HepG2 (cell line): ENCODE results near the gene PCNX4. TPM values are rescaled to one million over a fixed set of nuclear protein-coding genes. Genes with fewer than 3 reads are reported as not detected.

Experiments
- MBNL3 ChIP-seq: fragments of 250-450 bp; sonication (Bioruptor Pico); conservative IDR thresholded peaks from 2 replicates; pipeline ENCODE4 v1.8.0; 2022; ENCODE audit warnings: mild to moderate bottlenecking, inconsistent platforms
- MIER2 ChIP-seq: IDR thresholded peaks from 2 replicates; pipeline ENCODE4 v1.6.1; 2016; ENCODE audit warnings: missing biosample characterization, missing genetic modification reagents
- NR2F6 ChIP-seq, 2 experiments: IDR thresholded peaks; 2 replicates each; pipeline ENCODE4 v1.6.1; 2016; ENCODE audit warnings: antibody characterized with exemption in 1 of 2, mild to moderate bottlenecking in 1 of 2
- ZNF572 ChIP-seq: sonication (generic); formaldehyde crosslinking; IDR thresholded peaks from 2 replicates; pipeline ENCODE4 v1.5.1; 2020; ENCODE audit warnings: mild to moderate bottlenecking, missing genetic modification reagents
- ZNF598 ChIP-seq: sonication (generic); formaldehyde crosslinking; IDR thresholded peaks from 2 replicates; pipeline ENCODE4 v1.5.1; 2020; ENCODE audit warnings: mild to moderate bottlenecking, missing genetic modification reagents, borderline replicate concordance
- polyA plus RNA-seq, 8 experiments: library from polyadenylated mRNA; depleted of rRNA in 3 of 8; stranded (reverse) in 7 of 8; unstranded in 1 of 8; fragments of >200 nt; fragmentation: Illumina TruSeq in 4 of 8; extraction: Trizol in 4 of 8; gene quantifications; 2 replicates each; pipeline versions ENCODE4 v1.2.1 to v1.2.3, GENCODE V29; 2011 to 2016; ENCODE audit warnings: low read depth in 4 of 8, missing spikeins in 1 of 8, mixed read lengths in 1 of 8; ENCODE audit not compliant: insufficient read depth in 1 of 8
- total RNA-seq, 5 experiments: library from RNA; depleted of rRNA; stranded (reverse); fragments of >200 nt; fragmentation: Illumina TruSeq; extraction: Trizol; gene quantifications; 2 replicates each; pipeline ENCODE4 v1.2.3, GENCODE V29; 2016; ENCODE audit warnings: low read depth in 1 of 5
- TF ChIP-seq, protein P1 (sequence below): sonication (generic); formaldehyde crosslinking; IDR thresholded peaks from 2 replicates; pipeline ENCODE4 v1.5.0; 2020; ENCODE audit warnings: mild to moderate bottlenecking, missing genetic modification reagents
- TF ChIP-seq, protein P2 (sequence below): sonication (generic); formaldehyde crosslinking; IDR thresholded peaks from 2 replicates; pipeline ENCODE4 v1.4.0; 2020; ENCODE audit warnings: mild to moderate bottlenecking, missing genetic modification reagents
- TF ChIP-seq, protein P3 (sequence below): IDR thresholded peaks from 2 replicates; pipeline ENCODE4 v1.6.1; 2016; ENCODE audit warnings: low read depth
- TF ChIP-seq, protein P4 (sequence below): sonication (generic); formaldehyde crosslinking; IDR thresholded peaks from 2 replicates; pipeline ENCODE4 v1.4.0; 2020; ENCODE audit warnings: mild to moderate bottlenecking, missing genetic modification reagents

The PCNX4 gene
- total and polyA plus RNA-seq, 2 of the 13 experiments (the other 11 are each of a cell fraction or from before 2014, with no cell fraction given): 28.6 to 43.0 TPM

DNA sequence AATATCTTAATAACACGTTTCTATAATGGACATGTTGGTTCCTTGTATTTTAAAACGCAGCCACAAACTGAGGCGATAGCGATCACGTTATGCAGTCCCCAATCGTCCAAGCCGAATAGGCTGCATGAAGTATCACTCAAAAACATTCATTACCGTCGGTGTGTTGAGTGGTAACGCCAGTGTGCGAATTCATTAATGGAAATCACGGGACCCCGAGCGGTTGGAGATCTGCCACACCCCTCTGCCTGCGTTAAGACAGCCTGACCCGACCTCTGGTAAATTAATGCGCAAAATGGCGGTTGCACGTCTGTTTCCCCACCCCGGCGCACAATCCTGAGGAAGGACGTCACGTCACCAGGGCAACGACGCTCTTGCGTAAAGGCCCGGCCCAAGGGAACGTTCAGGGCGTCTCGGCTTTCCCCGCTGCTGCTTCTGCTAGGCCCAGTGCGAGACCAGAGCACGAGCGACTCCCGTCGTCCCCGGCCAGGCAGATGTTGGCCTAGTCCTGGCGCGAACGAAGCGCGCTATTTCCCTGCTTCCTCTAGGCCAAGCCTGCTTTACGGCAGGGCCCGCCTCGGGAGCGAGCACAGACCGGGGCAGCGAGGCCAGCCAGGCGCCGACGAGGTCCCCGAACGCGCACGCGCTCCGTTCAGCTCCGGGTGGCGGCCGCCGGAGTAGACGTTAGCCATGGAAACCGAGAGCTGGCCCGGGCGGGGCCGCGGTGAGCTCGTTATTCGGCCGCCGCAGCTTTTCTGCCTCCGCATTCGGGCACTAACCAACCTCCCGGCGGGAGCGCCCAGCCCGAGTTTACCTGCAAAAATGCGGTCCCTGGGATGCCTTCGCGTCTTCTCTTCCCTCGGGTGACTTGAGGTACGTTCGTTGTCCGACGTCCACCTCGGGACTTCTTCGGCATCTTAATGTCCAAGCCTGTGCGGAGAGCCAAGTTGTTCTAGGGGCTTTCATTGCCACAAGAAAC lies at the start of gene PCNX4 (continued):
- TF ChIP-seq, protein P1, sequence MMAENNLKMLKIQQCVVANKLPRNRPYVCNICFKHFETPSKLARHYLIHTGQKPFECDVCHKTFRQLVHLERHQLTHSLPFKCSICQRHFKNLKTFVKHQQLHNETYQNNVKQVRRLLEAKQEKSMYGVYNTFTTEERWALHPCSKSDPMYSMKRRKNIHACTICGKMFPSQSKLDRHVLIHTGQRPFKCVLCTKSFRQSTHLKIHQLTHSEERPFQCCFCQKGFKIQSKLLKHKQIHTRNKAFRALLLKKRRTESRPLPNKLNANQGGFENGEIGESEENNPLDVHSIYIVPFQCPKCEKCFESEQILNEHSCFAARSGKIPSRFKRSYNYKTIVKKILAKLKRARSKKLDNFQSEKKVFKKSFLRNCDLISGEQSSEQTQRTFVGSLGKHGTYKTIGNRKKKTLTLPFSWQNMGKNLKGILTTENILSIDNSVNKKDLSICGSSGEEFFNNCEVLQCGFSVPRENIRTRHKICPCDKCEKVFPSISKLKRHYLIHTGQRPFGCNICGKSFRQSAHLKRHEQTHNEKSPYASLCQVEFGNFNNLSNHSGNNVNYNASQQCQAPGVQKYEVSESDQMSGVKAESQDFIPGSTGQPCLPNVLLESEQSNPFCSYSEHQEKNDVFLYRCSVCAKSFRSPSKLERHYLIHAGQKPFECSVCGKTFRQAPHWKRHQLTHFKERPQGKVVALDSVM (CRISPR knock-in tag): peak; percentile 53; the same call in 1 of the 2 replicates
- TF ChIP-seq, protein P2, sequence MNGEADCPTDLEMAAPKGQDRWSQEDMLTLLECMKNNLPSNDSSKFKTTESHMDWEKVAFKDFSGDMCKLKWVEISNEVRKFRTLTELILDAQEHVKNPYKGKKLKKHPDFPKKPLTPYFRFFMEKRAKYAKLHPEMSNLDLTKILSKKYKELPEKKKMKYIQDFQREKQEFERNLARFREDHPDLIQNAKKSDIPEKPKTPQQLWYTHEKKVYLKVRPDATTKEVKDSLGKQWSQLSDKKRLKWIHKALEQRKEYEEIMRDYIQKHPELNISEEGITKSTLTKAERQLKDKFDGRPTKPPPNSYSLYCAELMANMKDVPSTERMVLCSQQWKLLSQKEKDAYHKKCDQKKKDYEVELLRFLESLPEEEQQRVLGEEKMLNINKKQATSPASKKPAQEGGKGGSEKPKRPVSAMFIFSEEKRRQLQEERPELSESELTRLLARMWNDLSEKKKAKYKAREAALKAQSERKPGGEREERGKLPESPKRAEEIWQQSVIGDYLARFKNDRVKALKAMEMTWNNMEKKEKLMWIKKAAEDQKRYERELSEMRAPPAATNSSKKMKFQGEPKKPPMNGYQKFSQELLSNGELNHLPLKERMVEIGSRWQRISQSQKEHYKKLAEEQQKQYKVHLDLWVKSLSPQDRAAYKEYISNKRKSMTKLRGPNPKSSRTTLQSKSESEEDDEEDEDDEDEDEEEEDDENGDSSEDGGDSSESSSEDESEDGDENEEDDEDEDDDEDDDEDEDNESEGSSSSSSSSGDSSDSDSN: peak; percentile 98
- TF ChIP-seq ZNF598: peak; percentile 99
- TF ChIP-seq, protein P3, sequence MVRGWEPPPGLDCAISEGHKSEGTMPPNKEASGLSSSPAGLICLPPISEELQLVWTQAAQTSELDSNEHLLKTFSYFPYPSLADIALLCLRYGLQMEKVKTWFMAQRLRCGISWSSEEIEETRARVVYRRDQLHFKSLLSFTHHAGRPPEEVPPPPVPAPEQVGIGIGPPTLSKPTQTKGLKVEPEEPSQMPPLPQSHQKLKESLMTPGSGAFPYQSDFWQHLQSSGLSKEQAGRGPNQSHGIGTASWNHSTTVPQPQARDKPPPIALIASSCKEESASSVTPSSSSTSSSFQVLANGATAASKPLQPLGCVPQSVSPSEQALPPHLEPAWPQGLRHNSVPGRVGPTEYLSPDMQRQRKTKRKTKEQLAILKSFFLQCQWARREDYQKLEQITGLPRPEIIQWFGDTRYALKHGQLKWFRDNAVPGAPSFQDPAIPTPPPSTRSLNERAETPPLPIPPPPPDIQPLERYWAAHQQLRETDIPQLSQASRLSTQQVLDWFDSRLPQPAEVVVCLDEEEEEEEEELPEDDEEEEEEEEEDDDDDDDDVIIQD (CRISPR knock-in tag): peak; percentile 73
- TF ChIP-seq, protein P4, sequence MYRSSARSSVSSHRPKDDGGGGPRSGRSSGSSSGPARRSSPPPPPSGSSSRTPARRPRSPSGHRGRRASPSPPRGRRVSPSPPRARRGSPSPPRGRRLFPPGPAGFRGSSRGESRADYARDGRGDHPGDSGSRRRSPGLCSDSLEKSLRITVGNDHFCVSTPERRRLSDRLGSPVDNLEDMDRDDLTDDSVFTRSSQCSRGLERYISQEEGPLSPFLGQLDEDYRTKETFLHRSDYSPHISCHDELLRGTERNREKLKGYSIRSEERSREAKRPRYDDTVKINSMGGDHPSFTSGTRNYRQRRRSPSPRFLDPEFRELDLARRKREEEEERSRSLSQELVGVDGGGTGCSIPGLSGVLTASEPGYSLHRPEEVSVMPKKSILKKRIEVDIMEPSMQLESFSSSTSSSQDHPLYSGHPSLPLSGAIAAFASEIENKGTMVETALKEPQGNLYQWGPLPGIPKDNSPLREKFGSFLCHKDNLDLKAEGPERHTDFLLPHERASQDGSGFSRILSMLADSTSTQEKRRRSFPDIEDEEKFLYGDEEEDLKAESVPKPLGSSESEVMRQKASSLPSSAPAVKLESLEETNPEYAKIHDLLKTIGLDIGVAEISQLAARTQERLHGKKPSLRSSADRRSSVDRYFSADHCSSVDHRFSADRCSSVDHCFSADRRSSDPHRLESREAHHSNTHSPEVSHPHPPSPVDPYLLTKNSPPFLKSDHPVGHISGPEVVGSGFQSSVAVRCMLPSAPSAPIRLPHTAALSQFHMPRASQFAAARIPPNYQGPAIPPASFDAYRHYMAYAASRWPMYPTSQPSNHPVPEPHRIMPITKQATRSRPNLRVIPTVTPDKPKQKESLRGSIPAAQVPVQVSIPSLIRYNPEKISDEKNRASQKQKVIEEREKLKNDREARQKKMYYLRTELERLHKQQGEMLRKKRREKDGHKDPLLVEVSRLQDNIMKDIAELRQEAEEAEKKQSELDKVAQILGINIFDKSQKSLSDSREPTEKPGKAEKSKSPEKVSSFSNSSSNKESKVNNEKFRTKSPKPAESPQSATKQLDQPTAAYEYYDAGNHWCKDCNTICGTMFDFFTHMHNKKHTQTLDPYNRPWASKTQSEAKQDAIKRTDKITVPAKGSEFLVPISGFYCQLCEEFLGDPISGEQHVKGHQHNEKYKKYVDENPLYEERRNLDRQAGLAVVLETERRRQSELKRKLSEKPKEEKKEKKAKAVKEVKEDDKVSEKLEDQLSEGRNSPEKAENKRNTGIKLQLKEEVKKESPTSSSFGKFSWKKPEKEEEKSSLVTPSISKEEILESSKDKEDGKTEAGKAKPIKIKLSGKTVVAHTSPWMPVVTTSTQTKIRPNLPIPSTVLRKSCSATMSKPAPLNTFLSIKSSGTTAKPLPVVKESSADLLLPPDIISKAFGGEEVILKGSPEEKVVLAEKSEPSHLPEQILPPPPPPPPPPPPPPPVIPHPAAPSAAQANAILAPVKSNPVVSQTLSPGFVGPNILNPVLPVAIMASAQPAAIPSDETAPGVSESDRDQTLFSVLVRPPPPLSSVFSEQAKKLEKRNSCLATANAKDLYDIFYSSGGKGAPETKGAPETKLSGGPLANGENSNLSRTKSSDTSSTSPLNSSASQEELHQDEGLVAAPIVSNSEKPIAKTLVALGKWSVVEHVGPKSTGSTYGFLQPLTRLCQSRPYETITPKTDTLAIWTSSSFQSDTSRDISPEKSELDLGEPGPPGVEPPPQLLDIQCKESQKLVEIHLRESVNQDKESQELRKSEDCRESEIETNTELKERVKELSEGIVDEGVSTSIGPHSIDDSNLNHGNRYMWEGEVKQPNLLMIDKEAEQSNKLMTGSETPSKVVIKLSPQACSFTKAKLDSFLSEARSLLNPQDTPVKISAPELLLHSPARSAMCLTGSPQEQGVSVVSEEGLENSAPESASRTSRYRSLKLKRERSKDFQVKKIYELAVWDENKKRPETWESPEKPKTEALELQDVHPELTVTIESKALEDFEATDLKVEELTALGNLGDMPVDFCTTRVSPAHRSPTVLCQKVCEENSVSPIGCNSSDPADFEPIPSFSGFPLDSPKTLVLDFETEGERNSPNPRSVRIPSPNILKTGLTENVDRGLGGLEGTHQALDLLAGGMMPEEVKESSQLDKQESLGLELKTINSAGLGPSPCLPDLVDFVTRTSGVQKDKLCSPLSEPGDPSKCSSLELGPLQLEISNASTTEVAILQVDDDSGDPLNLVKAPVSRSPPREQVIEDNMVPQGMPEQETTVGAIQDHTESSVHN: peak; percentile 96; the same call in 1 of the 2 replicates
- TF ChIP-seq NR2F6 (IDR thresholded peaks at IDR 0.05): no peak
- peak; percentile 74 for TF ChIP-seq NR2F6 (CRISPR knock-in tag; IDR thresholded peaks at IDR 0.05)
- TF ChIP-seq MIER2: no peak
- peak; percentile 19; the same call in 1 of the 2 replicates for TF ChIP-seq ZNF572 (CRISPR knock-in tag)
- no peak for TF ChIP-seq MBNL3 (CRISPR knock-in tag)
